WTC11 (cell line): Measurements from ENCODE around the gene TTLL11. TPM values are rescaled to one million over a fixed set of nuclear protein-coding genes. Genes with fewer than 3 reads are reported as not detected.

Experiments used
- ATAC-seq: fragments of 200-7000 bp; cut with Tn5 transposase; 2 replicates; pipeline ENCODE4 v1.10.0; 2021; ENCODE audit warnings: mild to moderate bottlenecking, moderate library complexity
- CTCF ChIA-PET: fragments of 300-600 bp; sonication (Branson Sonifier 250); formaldehyde crosslinking; loops from one replicate; lab custom pipeline; 2021; ENCODE audit warnings: antibody characterized with exemption; lab: Charles Lee
- POLR2A ChIA-PET: fragments of 350-600 bp; sonication (Branson Sonifier 250); formaldehyde crosslinking; loops from one replicate; lab custom pipeline; 2021; ENCODE audit warnings: antibody characterized with exemption; lab: Charles Lee
- DNase-seq: peaks from one replicate; pipeline ENCODE4 v3.0.0; 2021; ENCODE audit warnings: low spot score
- H3K27ac Mint-ChIP-seq: 2 replicates; pipeline ENCODE4 v1.8.0; 2021; ENCODE audit warnings: mixed read lengths
- H3K27me3 Mint-ChIP-seq: 2 replicates; pipeline ENCODE4 v1.8.0; 2021; ENCODE audit warnings: low read depth, mild to moderate bottlenecking, moderate library complexity, mixed read lengths
- H3K36me3 Mint-ChIP-seq: 2 replicates; pipeline ENCODE4 v1.8.0; 2021; ENCODE audit warnings: mixed read lengths
- H3K4me1 Mint-ChIP-seq: 2 replicates; pipeline ENCODE4 v1.8.0; 2022; ENCODE audit warnings: mixed read lengths
- H3K4me3 Mint-ChIP-seq: 2 replicates; pipeline ENCODE4 v1.8.0; 2021; ENCODE audit warnings: mild to moderate bottlenecking, moderate library complexity, mixed read lengths
- H3K9me3 Mint-ChIP-seq: 2 replicates; pipeline ENCODE4 v1.8.0; 2021; ENCODE audit warnings: mixed read lengths
- FOXK1 ChIP-seq: sonication (generic); formaldehyde crosslinking; IDR thresholded peaks from 2 replicates; pipeline ENCODE4 v1.8.0; 2022; ENCODE audit warnings: mild to moderate bottlenecking, moderate library complexity, missing genetic modification reagents
- GTF2I ChIP-seq: fragments of 250-450 bp; sonication (Bioruptor Pico); conservative IDR thresholded peaks from 2 replicates; pipeline ENCODE4 v1.4.0; 2021; ENCODE audit warnings: mild to moderate bottlenecking
- JAZF1 ChIP-seq: fragments of 250-450 bp; sonication (Bioruptor Pico); IDR thresholded peaks from 2 replicates; pipeline ENCODE4 v1.9.0; 2021; ENCODE audit warnings: moderate library complexity, mild to moderate bottlenecking, inconsistent platforms
- NFE2L1 ChIP-seq: sonication (generic); formaldehyde crosslinking; IDR thresholded peaks from 2 replicates; pipeline ENCODE4 v1.8.1; 2023; ENCODE audit warnings: missing genetic modification reagents
- NR2C2 ChIP-seq: sonication (generic); formaldehyde crosslinking; IDR thresholded peaks from 2 replicates; pipeline ENCODE4 v1.8.0; 2022; ENCODE audit warnings: mild to moderate bottlenecking, missing genetic modification reagents
- PRRX2 ChIP-seq: fragments of 250-450 bp; sonication (Bioruptor Pico); IDR thresholded peaks from 2 replicates; pipeline ENCODE4 v1.8.0; 2021; ENCODE audit warnings: mild to moderate bottlenecking
- SMAD4 ChIP-seq: sonication (generic); formaldehyde crosslinking; IDR thresholded peaks from 2 replicates; pipeline ENCODE4 v1.8.0; 2022; ENCODE audit warnings: mild to moderate bottlenecking, missing genetic modification reagents
- TCF7 ChIP-seq: sonication (generic); formaldehyde crosslinking; IDR thresholded peaks from 2 replicates; pipeline ENCODE4 v1.8.0; 2022; ENCODE audit warnings: mild to moderate bottlenecking, low read depth, missing genetic modification reagents, moderate library complexity
- ZNF121 ChIP-seq: sonication (generic); formaldehyde crosslinking; IDR thresholded peaks from 2 replicates; pipeline ENCODE4 v1.8.0; 2023; ENCODE audit warnings: missing genetic modification reagents
- ZNF138 ChIP-seq: sonication (generic); formaldehyde crosslinking; conservative IDR thresholded peaks from 2 replicates; pipeline ENCODE4 v1.8.1; 2022; ENCODE audit warnings: mild to moderate bottlenecking, moderate library complexity, missing genetic modification reagents
- ZNF219 ChIP-seq: sonication (generic); formaldehyde crosslinking; IDR thresholded peaks from 2 replicates; pipeline ENCODE4 v1.8.0; 2023; ENCODE audit warnings: missing genetic modification reagents, mild to moderate bottlenecking, borderline replicate concordance
- ZNF232 ChIP-seq: sonication (generic); formaldehyde crosslinking; IDR thresholded peaks from 2 replicates; pipeline ENCODE4 v1.8.0; 2022; ENCODE audit warnings: mild to moderate bottlenecking, missing genetic modification reagents
- ZNF416 ChIP-seq: fragments of 250-450 bp; sonication (Bioruptor Pico); IDR thresholded peaks from 2 replicates; pipeline ENCODE4 v1.9.0; 2021; ENCODE audit warnings: mild to moderate bottlenecking, inconsistent platforms
- total RNA-seq: library from RNA; stranded (reverse); gene quantifications from 3 replicates; pipeline ENCODE4 v1.2.3, GENCODE V29; 2021
- TF ChIP-seq, protein P1 (sequence below): sonication (generic); formaldehyde crosslinking; IDR thresholded peaks from 2 replicates; pipeline ENCODE4 v1.8.1; 2023; ENCODE audit warnings: mild to moderate bottlenecking, missing genetic modification reagents, borderline replicate concordance
- TF ChIP-seq, protein P2 (sequence below): sonication (generic); formaldehyde crosslinking; IDR thresholded peaks from 2 replicates; pipeline ENCODE4 v1.8.1; 2023; ENCODE audit warnings: mild to moderate bottlenecking, missing genetic modification reagents
- TF ChIP-seq, protein P3 (sequence below): fragments of 250-450 bp; sonication (Bioruptor Pico); conservative IDR thresholded peaks from 2 replicates; pipeline ENCODE4 v1.9.0; 2021; ENCODE audit warnings: mild to moderate bottlenecking
- TF ChIP-seq, protein P4 (sequence below): sonication (generic); formaldehyde crosslinking; IDR thresholded peaks from 2 replicates; pipeline ENCODE4 v1.8.0; 2022; ENCODE audit warnings: mild to moderate bottlenecking, missing genetic modification reagents
- TF ChIP-seq, protein P5 (sequence below): fragments of 250-450 bp; sonication (Bioruptor Pico); IDR thresholded peaks from 2 replicates; pipeline ENCODE4 v1.9.0; 2021; ENCODE audit warnings: mild to moderate bottlenecking, borderline replicate concordance

The TTLL11 gene
- total RNA-seq, 1 experiment from 2014 or later, result 1.1 TPM

DNA sequence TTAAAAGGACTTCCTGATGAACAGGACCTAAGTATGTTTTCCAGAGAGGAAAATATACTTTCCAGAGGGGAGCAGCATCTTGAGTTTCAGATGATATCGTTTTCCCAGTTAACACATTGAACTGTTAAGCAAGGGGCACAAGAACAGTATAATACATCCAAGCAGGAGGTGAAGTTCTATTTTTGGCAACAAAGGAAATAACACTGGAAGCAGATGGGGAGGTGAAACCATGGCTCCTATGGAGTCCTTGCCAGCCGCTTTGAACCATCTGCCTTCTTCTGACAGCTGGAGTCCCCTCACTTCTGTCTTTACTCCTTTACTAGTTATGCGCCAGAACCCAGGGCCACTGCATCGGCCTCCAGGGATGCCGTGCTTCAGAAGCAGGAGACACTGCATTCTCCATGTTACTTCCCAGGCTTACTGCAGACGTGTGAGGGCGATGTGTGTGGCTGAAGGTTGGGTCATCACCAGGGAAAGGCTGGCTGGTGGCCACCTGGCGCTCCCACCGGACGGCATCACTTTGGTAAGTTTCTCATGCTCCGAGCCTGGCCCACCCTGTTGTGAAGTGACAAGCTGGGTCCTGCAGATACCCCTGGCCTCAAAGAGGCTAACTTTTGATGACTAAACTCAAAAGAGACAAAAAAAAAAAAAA lies 77.8 kb downstream of the TTLL11 start (continued):
- TF ChIP-seq, protein P1, sequence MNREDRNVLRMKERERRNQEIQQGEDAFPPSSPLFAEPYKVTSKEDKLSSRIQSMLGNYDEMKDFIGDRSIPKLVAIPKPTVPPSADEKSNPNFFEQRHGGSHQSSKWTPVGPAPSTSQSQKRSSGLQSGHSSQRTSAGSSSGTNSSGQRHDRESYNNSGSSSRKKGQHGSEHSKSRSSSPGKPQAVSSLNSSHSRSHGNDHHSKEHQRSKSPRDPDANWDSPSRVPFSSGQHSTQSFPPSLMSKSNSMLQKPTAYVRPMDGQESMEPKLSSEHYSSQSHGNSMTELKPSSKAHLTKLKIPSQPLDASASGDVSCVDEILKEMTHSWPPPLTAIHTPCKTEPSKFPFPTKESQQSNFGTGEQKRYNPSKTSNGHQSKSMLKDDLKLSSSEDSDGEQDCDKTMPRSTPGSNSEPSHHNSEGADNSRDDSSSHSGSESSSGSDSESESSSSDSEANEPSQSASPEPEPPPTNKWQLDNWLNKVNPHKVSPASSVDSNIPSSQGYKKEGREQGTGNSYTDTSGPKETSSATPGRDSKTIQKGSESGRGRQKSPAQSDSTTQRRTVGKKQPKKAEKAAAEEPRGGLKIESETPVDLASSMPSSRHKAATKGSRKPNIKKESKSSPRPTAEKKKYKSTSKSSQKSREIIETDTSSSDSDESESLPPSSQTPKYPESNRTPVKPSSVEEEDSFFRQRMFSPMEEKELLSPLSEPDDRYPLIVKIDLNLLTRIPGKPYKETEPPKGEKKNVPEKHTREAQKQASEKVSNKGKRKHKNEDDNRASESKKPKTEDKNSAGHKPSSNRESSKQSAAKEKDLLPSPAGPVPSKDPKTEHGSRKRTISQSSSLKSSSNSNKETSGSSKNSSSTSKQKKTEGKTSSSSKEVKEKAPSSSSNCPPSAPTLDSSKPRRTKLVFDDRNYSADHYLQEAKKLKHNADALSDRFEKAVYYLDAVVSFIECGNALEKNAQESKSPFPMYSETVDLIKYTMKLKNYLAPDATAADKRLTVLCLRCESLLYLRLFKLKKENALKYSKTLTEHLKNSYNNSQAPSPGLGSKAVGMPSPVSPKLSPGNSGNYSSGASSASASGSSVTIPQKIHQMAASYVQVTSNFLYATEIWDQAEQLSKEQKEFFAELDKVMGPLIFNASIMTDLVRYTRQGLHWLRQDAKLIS (CRISPR knock-in tag), result no peak
- TF ChIP-seq, protein P2, sequence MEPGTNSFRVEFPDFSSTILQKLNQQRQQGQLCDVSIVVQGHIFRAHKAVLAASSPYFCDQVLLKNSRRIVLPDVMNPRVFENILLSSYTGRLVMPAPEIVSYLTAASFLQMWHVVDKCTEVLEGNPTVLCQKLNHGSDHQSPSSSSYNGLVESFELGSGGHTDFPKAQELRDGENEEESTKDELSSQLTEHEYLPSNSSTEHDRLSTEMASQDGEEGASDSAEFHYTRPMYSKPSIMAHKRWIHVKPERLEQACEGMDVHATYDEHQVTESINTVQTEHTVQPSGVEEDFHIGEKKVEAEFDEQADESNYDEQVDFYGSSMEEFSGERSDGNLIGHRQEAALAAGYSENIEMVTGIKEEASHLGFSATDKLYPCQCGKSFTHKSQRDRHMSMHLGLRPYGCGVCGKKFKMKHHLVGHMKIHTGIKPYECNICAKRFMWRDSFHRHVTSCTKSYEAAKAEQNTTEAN (CRISPR knock-in tag), result no peak
- TF ChIP-seq FOXK1 (CRISPR knock-in tag), result no peak
- TF ChIP-seq GTF2I (CRISPR knock-in tag), result no peak
- no peak for TF ChIP-seq TCF7 (CRISPR knock-in tag)
- no peak for TF ChIP-seq ZNF219 (CRISPR knock-in tag)
- no peak for TF ChIP-seq PRRX2
- no peak for TF ChIP-seq SMAD4
- no peak for TF ChIP-seq ZNF416
- TF ChIP-seq, protein P3, sequence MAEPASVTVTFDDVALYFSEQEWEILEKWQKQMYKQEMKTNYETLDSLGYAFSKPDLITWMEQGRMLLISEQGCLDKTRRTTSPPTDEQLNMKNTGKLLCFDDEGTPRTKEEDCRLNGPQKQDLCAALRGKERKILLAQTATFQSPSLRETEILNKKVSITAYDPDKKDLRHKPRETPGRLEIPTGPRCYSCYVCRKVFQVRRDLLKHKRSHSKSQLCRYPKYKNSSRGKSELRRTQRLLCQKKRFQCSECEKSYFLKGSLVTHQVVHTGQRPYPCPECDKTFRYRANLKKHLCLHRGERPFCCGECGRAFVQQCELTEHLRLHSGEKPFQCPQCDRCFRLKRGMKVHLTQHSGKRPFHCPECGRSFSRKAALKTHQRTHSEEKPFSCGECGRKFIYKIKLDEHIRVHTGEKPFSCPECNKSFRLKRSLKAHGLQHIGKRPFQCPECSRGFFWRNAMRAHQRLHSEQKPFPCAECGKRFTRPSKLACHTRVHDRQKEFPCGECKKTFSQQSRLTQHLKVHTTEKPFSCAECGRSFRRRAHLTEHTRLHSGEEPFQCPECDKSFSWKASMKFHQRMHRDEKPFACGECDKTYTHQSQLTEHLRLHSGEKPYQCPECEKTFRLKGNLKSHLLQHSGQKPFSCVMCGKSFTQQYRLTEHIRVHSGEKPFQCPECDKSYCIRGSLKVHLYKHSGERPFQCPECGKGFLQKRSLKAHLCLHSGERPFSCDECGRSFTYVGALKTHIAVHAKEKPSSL, result no peak
- no peak for TF ChIP-seq NR2C2 (CRISPR knock-in tag)

DNA sequence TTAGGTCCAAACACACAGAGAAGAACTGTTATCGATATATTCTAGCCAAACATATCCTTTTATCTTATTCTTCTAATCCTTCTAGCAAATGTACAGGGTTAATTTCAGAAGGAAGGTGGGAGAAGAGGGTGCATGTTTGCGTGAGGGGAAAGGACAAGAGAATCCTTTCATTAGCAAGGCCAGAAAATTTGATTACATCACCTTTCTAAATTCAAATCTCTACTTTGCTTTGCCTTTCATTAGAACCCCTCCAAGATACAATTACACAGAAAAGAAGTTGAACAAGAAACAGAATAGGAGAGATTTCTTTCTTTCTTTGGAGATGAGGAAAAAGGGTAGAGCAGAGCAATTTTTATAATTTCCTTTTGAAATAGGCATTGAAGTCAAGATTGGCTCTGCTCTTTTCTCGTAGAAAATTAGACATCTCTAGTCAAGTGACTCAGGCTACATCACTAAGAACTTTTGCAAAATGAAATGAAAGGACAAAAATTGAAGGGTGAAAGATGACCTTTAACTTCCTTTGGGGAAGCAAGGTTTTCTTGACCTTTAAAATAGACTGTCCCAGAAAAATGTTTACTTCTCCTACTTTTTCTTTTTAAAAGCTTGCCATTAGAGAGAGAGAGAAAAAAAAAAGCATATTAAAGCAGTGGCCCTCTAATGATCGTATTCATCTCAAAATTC lies 81.2 kb downstream of the TTLL11 start:
- ChIA-PET CTCF (interaction anchor here (0.6 kb wide), 1 partner anchor 325 kb away, joined by 3 read pairs; no protein-coding TSS in a partner anchor), POLR2A (no interaction called here)
- H3K36me3 Mint-ChIP-seq, result no peaks in the 10 kb centered on the region
- peaks cover 14% of the 10 kb centered on the region for H3K27me3 Mint-ChIP-seq
- H3K27ac Mint-ChIP-seq, result no peak overlapping the region
- no peak for DNase-seq
- H3K4me3 Mint-ChIP-seq, result no peak overlapping the region
- H3K4me1 Mint-ChIP-seq, result peaks cover 24% of the 10 kb centered on the region
- ATAC-seq, result no peak
- H3K9me3 Mint-ChIP-seq, result no peaks in the 10 kb centered on the region
- TF ChIP-seq, protein P4, sequence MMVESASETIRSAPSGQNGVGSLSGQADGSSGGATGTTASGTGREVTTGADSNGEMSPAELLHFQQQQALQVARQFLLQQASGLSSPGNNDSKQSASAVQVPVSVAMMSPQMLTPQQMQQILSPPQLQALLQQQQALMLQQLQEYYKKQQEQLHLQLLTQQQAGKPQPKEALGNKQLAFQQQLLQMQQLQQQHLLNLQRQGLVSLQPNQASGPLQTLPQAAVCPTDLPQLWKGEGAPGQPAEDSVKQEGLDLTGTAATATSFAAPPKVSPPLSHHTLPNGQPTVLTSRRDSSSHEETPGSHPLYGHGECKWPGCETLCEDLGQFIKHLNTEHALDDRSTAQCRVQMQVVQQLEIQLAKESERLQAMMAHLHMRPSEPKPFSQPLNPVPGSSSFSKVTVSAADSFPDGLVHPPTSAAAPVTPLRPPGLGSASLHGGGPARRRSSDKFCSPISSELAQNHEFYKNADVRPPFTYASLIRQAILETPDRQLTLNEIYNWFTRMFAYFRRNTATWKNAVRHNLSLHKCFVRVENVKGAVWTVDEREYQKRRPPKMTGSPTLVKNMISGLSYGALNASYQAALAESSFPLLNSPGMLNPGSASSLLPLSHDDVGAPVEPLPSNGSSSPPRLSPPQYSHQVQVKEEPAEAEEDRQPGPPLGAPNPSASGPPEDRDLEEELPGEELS, result no peak
- TF ChIP-seq, protein P5, sequence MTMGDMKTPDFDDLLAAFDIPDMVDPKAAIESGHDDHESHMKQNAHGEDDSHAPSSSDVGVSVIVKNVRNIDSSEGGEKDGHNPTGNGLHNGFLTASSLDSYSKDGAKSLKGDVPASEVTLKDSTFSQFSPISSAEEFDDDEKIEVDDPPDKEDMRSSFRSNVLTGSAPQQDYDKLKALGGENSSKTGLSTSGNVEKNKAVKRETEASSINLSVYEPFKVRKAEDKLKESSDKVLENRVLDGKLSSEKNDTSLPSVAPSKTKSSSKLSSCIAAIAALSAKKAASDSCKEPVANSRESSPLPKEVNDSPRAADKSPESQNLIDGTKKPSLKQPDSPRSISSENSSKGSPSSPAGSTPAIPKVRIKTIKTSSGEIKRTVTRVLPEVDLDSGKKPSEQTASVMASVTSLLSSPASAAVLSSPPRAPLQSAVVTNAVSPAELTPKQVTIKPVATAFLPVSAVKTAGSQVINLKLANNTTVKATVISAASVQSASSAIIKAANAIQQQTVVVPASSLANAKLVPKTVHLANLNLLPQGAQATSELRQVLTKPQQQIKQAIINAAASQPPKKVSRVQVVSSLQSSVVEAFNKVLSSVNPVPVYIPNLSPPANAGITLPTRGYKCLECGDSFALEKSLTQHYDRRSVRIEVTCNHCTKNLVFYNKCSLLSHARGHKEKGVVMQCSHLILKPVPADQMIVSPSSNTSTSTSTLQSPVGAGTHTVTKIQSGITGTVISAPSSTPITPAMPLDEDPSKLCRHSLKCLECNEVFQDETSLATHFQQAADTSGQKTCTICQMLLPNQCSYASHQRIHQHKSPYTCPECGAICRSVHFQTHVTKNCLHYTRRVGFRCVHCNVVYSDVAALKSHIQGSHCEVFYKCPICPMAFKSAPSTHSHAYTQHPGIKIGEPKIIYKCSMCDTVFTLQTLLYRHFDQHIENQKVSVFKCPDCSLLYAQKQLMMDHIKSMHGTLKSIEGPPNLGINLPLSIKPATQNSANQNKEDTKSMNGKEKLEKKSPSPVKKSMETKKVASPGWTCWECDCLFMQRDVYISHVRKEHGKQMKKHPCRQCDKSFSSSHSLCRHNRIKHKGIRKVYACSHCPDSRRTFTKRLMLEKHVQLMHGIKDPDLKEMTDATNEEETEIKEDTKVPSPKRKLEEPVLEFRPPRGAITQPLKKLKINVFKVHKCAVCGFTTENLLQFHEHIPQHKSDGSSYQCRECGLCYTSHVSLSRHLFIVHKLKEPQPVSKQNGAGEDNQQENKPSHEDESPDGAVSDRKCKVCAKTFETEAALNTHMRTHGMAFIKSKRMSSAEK (CRISPR knock-in tag), result no peak
- no peak for TF ChIP-seq GTF2I (CRISPR knock-in tag)
- no peak for TF ChIP-seq JAZF1
- TF ChIP-seq ZNF138 (CRISPR knock-in tag), result no peak
- no peak for TF ChIP-seq NR2C2 (CRISPR knock-in tag)
- no peak for TF ChIP-seq NFE2L1 (CRISPR knock-in tag)
- no peak for TF ChIP-seq ZNF121
- no peak for TF ChIP-seq ZNF232
